GM12892 (cell line): ENCODE measurements around the gene KATNB1.

Experiments
- POLR2A ChIP-seq: IDR thresholded peaks from 2 replicates; pipeline ENCODE4 v1.6.1; 2011; ENCODE audit warnings: low read depth, low read length, control low read depth
- POLR2AphosphoS5 ChIP-seq: IDR thresholded peaks from 2 replicates; pipeline ENCODE4 v1.6.1; 2011; ENCODE audit warnings: low read depth, low read length, control low read depth
- TAF1 ChIP-seq: IDR thresholded peaks from 2 replicates; pipeline ENCODE4 v1.6.1; 2011; ENCODE audit warnings: low read depth, mild to moderate bottlenecking, control low read depth, low read length, borderline replicate concordance

DNA sequence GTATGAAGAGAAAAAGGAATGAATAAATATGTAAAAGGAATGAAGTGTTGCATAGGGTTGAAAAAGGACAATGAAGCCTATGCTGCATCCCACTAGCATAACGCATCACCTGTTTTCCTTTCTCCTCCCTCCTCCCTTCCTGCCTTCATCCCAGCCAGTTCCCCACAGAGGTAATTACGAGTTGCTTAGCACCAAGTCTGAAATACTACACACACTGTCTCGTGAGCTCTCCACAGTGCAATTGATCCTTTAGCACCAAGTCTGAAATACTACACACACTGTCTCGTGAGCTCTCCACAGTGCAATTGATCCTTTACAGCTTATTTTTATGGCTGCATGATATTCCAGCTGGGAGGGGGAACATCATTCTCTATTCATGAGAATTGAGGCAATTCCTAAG, 42.0 kb upstream of the KATNB1 start:
- TF ChIP-seq POLR2AphosphoS5 = no peak
- TF ChIP-seq POLR2A = no peak
- no peak for TF ChIP-seq TAF1
